GM12864 (cell line): ENCODE data around the gene MAGIX.
"Not testable (repeated sequence)": the region's sequence is repeated elsewhere in the genome, so short reads cannot be mapped to it uniquely, and the experiment has no call there.

Experiments used
- DNase-seq: peaks from one replicate; pipeline ENCODE4 v3.0.0-alpha.2; 2011; ENCODE audit warnings: low read depth
- H3K4me3 ChIP-seq: 2 replicates; pipeline ENCODE4 v1.5.1; 2011; ENCODE audit warnings: mild to moderate bottlenecking, low read depth, low read length, control low read depth
- CTCF ChIP-seq: IDR thresholded peaks from 2 replicates; pipeline ENCODE4 v1.5.1; 2011; ENCODE audit warnings: low read depth, mild to moderate bottlenecking, moderate library complexity, low read length, control low read depth, inconsistent platforms; ENCODE audit errors: missing control alignments

Gene MAGIX

GRCh38 chrX:49162620-49163019 is at the start of gene MAGIX:
Gene MAGIX (plus strand): TSS chrX:49162758. CDS start chrX:49162890, 132 bp downstream.
- no peak for DNase-seq
- no peak for TF ChIP-seq CTCF
- H3K4me3 ChIP-seq: peak within 1 kb of the TSS; percentile 51

GRCh38 chrX:49116076-49116475 is 46.5 kb upstream of the MAGIX start:
- no peak for TF ChIP-seq CTCF
- H3K4me3 ChIP-seq: no peak overlapping the region
- no peak for DNase-seq

GRCh38 chrX:49116716-49117115 is 45.8 kb upstream of the MAGIX start:
- no peak overlapping the region for H3K4me3 ChIP-seq
- no peak for DNase-seq
- no peak for TF ChIP-seq CTCF

GRCh38 chrX:49117581-49117980 is 45.0 kb upstream of the MAGIX start:
- H3K4me3 ChIP-seq: no peak overlapping the region
- DNase-seq: no peak
- TF ChIP-seq CTCF: no peak

GRCh38 chrX:49120091-49120490 is 42.5 kb upstream of the MAGIX start:
- H3K4me3 ChIP-seq: no peak overlapping the region
- TF ChIP-seq CTCF: no peak
- DNase-seq: no peak

GRCh38 chrX:49122499-49122898 is 40.1 kb upstream of the MAGIX start:
- DNase-seq: no peak
- no peak for TF ChIP-seq CTCF
- H3K4me3 ChIP-seq: peak overlapping the region; percentile 85

- H3K4me3 ChIP-seq, DNase-seq: not testable (repeated sequence)
These were observed 34.8 kb upstream of the MAGIX start for GRCh38 chrX:49127742-49128258.
